HG02852 (cell line): ENCODE data around the gene CEP126.

Experiments used
- ATAC-seq: cut with Tn5 transposase; IDR thresholded peaks from one replicate; pipeline ENCODE4 v1.9.1; 2021; ENCODE audit warnings: mild to moderate bottlenecking, moderate library complexity; ENCODE audit not compliant: unreplicated experiment

CEP126 gene

GRCh38 chr11:102010776-102011494 is 96.1 kb downstream of the CEP126 start:
- ATAC-seq = no peak

GRCh38 chr11:102012946-102013345 is 98.1 kb downstream of the CEP126 start:
- ATAC-seq = peak; percentile 65

GRCh38 chr11:102014756-102015155 is 99.9 kb downstream of the CEP126 start:
- ATAC-seq = no peak

- ATAC-seq = no peak
These were observed 102.2 kb downstream of the CEP126 start for GRCh38 chr11:102017026-102017425.

- ATAC-seq = no peak
These were observed 111.4 kb downstream of the CEP126 start for GRCh38 chr11:102026217-102026616.

- no peak for ATAC-seq
These were observed 112.1 kb downstream of the CEP126 start for GRCh38 chr11:102026959-102027358.

GRCh38 chr11:102036757-102037156 is 121.9 kb downstream of the CEP126 start:
- no peak for ATAC-seq

GRCh38 chr11:102046841-102047240 is 132.0 kb downstream of the CEP126 start:
- ATAC-seq = no peak

- no peak for ATAC-seq
These were observed 132.6 kb downstream of the CEP126 start, which contains the start of gene CFAP300 for GRCh38 chr11:102047305-102047924. TSS of gene CFAP300 (plus strand) at chr11:102047437. CDS start at chr11:102047471, 34 bp downstream.
